HUES6 (cell line): Measurements from ENCODE around the gene CADM3.

Source experiments
- H3K27ac ChIP-seq: 2 replicates; pipeline ENCODE4 v1.7.0; 2013; ENCODE audit warnings: low read depth, mild to moderate bottlenecking, low read length, inconsistent platforms
- H3K27me3 ChIP-seq: 2 replicates; pipeline ENCODE4 v1.6.1; 2013; ENCODE audit warnings: low read length; ENCODE audit not compliant: control insufficient read depth, insufficient read depth
- H3K36me3 ChIP-seq: 2 replicates; pipeline ENCODE4 v1.6.1; 2013; ENCODE audit warnings: low read length; ENCODE audit not compliant: control insufficient read depth, insufficient read depth
- H3K4me1 ChIP-seq: 2 replicates; pipeline ENCODE4 v1.6.1; 2013; ENCODE audit warnings: low read length; ENCODE audit not compliant: control insufficient read depth, insufficient read depth
- H3K4me3 ChIP-seq: 2 replicates; pipeline ENCODE4 v1.5.1; 2013; ENCODE audit warnings: low read depth, low read length
- H3K9ac ChIP-seq: one replicate; pipeline ENCODE4 v1.6.1; 2013; ENCODE audit warnings: mild to moderate bottlenecking, low read length
- H3K9me3 ChIP-seq: 2 replicates; pipeline ENCODE4 v1.6.1; 2013; ENCODE audit warnings: low read depth, low read length; ENCODE audit not compliant: control insufficient read depth, insufficient read depth

The CADM3 gene

GRCh38 chr1:159171254-159171687 lies at the start of gene CADM3:
TSS of gene CADM3 (plus strand) at chr1:159171615. CDS start at chr1:159171766, 151 bp downstream.
- Histone ChIP-seq H3K4me3 (peak within 1 kb of the TSS; percentile 97), H3K9ac (no peak within 1 kb of the TSS), H3K4me1 (peaks cover 12% of the 10 kb centered on the region), H3K27ac (no peak within 1 kb of the TSS), H3K9me3 (no peaks in the 10 kb centered on the region), H3K27me3 (peaks cover 73% of the 10 kb centered on the region), H3K36me3 (no peaks in the 10 kb centered on the region)

DNA sequence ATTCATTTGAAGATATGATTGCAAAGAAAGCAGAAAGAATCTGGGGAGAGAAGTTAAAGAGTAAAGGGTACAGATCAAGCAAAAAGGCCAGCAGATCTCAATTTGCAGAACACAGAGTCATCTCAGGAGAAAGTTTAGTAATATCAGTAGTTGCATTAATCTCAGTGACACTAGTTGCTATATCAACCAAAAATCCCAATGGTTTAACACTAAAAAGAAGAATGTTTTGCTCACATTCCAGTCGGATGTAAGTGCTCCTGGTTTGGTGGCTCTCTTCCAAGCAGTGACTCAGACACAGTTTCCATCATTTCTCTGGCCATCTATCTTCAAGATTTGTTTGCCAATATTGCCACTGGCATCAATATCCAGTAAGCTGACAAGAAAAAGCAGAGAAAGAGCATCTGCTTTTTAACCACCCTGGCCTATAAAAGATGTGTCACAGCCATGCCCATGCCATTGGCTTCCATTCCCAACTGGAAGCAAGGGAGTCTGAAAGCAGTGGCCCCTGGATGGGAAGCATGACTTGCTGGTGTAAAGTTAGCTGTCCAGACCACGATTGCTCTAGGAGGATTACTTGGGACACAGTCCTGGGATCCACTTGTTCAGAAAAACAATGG lies 49.3 kb upstream of the CADM3 start:
- Histone ChIP-seq H3K27ac (no peak overlapping the region), H3K4me1 (peaks cover 3% of the 10 kb centered on the region; the same call in 1 of the 2 replicates), H3K9ac (no peak overlapping the region), H3K4me3 (no peak overlapping the region), H3K36me3 (no peaks in the 10 kb centered on the region), H3K27me3 (no peaks in the 10 kb centered on the region), H3K9me3 (no peaks in the 10 kb centered on the region)

- H3K27me3 ChIP-seq = no peaks in the 10 kb centered on the region
- H3K4me3 ChIP-seq = no peak overlapping the region
- H3K4me1 ChIP-seq = peaks cover 3% of the 10 kb centered on the region; the same call in 1 of the 2 replicates
- no peak overlapping the region for H3K27ac ChIP-seq
- H3K9me3 ChIP-seq = no peaks in the 10 kb centered on the region
- H3K36me3 ChIP-seq = no peaks in the 10 kb centered on the region
- H3K9ac ChIP-seq = no peak overlapping the region
Observed at GRCh38 chr1:159123587-159123986, 47.8 kb upstream of the CADM3 start.

DNA sequence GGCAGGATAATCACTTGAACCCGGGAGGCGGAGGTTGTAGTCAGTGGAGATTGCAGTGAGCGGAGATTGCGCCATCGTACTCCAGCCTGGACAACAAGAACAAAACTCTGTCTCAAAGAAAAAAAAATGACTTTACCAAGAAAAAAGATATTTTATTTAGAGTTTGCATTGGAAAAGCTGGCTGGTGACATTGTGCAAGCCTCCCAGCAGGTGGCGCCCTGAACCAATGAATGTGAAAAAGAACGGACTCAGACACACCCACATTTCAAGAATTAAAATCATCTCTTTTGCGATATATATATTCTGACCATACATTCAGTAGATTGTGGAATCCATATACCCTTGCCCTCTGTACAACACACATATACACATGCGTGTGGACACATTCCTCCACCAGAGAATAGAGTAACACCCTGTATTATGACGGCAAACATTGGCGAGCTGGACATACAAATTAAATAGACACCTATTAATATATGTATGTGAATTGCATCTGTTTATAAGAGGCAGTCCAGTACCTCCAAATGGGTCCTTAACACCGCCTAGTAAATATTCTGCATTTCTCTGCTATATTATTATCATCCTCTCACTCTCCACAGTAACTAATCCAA lies 39.0 kb upstream of the CADM3 start:
- no peak overlapping the region for H3K27ac ChIP-seq
- H3K4me1 ChIP-seq = no peaks in the 10 kb centered on the region
- H3K27me3 ChIP-seq = no peaks in the 10 kb centered on the region
- no peaks in the 10 kb centered on the region for H3K9me3 ChIP-seq
- H3K4me3 ChIP-seq = no peak overlapping the region
- H3K9ac ChIP-seq = no peak overlapping the region
- H3K36me3 ChIP-seq = no peaks in the 10 kb centered on the region

DNA sequence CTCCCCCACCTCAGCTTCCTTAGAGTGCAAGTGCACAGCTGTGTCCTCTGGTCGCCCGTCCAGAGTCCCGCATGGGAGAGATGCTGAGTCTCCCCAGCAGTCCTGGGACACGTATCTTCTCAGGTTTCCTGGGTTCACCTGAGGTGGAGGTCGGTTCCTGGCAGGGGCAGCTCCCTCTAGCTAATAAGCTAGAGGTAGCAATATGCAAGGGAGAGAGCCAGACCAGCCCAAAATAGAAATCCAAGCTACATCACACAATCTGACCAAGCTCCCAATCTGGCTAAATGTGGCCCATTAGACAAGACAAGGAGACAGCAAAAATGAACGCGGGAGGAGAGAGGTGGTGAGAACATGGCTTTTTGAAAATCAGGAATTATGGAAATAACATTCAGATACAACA lies 30.9 kb upstream of the CADM3 start:
- peaks cover 7% of the 10 kb centered on the region for H3K4me1 ChIP-seq
- H3K27me3 ChIP-seq = peaks cover 33% of the 10 kb centered on the region; the same call in 1 of the 2 replicates
- H3K4me3 ChIP-seq = no peak overlapping the region
- H3K36me3 ChIP-seq = no peaks in the 10 kb centered on the region
- no peaks in the 10 kb centered on the region for H3K9me3 ChIP-seq
- no peak overlapping the region for H3K27ac ChIP-seq
- H3K9ac ChIP-seq = no peak overlapping the region

- no peaks in the 10 kb centered on the region for H3K9me3 ChIP-seq
- no peak overlapping the region for H3K27ac ChIP-seq
- no peaks in the 10 kb centered on the region for H3K36me3 ChIP-seq
- no peak overlapping the region for H3K9ac ChIP-seq
- H3K27me3 ChIP-seq = peaks cover 33% of the 10 kb centered on the region; the same call in 1 of the 2 replicates
- peaks cover 7% of the 10 kb centered on the region for H3K4me1 ChIP-seq
- peak overlapping the region; percentile 36 for H3K4me3 ChIP-seq
Observed at GRCh38 chr1:159141584-159142390, 29.6 kb upstream of the CADM3 start.

DNA sequence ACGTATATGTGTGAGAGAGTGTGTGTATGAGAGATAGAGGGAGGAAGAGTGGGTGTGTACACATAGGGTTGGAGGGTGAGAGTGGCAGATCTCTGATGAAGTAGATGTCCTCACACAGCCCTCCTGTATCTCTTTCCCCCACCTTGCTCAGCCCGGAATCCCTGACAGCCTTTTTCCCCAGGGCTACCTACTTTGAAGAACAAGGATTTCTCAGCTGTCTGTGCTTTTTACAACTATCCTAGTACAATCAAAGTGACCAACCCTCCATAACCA lies 29.1 kb upstream of the CADM3 start:
- H3K9ac ChIP-seq = no peak overlapping the region
- H3K4me1 ChIP-seq = peaks cover 7% of the 10 kb centered on the region
- H3K27ac ChIP-seq = no peak overlapping the region
- H3K4me3 ChIP-seq = peak overlapping the region; percentile 36; the same call in 1 of the 2 replicates
- no peaks in the 10 kb centered on the region for H3K36me3 ChIP-seq
- H3K9me3 ChIP-seq = no peaks in the 10 kb centered on the region
- H3K27me3 ChIP-seq = peaks cover 33% of the 10 kb centered on the region; the same call in 1 of the 2 replicates

- no peak overlapping the region for H3K9ac ChIP-seq
- no peak overlapping the region for H3K4me3 ChIP-seq
- peaks cover 7% of the 10 kb centered on the region for H3K4me1 ChIP-seq
- H3K36me3 ChIP-seq = no peaks in the 10 kb centered on the region
- H3K9me3 ChIP-seq = no peaks in the 10 kb centered on the region
- peaks cover 33% of the 10 kb centered on the region; the same call in 1 of the 2 replicates for H3K27me3 ChIP-seq
- H3K27ac ChIP-seq = no peak overlapping the region
Observed at GRCh38 chr1:159142726-159143510, 28.5 kb upstream of the CADM3 start.

DNA sequence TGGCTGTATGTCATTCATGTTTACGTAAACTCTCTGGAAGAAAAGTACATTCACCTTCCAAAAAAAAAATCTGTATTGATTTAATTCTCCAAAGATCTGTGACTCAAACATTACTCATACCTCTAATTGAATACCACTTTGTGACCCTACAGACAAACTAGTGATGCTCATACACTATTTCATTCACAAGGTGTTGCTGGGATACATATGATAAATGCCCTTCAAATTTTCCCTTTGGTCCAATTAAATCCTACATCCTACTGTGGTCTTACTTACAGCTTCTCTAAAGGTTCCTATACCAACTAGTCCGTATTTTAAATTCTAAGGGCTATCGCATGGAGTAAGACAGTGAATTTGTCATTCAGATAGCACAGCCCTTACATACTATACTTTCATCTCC lies 26.8 kb upstream of the CADM3 start:
- Histone ChIP-seq H3K4me3 (no peak overlapping the region), H3K27me3 (peaks cover 33% of the 10 kb centered on the region; the same call in 1 of the 2 replicates), H3K36me3 (no peaks in the 10 kb centered on the region), H3K9me3 (no peaks in the 10 kb centered on the region), H3K4me1 (peaks cover 7% of the 10 kb centered on the region), H3K27ac (no peak overlapping the region), H3K9ac (no peak overlapping the region)

DNA sequence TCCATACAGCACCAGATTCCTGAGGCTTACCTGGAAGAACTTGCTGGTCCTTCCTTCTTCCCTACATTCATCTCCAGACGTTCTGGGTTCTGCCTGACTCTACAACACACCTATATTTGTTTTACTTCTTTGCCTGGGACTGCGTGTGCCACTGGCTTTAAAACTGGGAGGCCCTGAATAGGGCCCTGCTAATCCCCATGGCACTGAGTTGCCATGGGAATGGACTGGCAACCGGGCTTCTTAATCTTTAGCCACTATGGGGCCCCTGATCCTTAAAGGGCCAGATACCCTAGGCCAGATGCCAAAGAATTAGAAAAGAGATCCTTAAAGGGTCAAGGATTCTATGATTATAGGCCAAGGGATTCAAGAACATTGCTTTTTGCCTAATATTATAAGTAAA lies 24.4 kb upstream of the CADM3 start:
- Histone ChIP-seq H3K27ac (no peak overlapping the region), H3K4me3 (no peak overlapping the region), H3K9me3 (no peaks in the 10 kb centered on the region), H3K27me3 (peaks cover 20% of the 10 kb centered on the region; the same call in 1 of the 2 replicates), H3K9ac (no peak overlapping the region), H3K4me1 (peaks cover 4% of the 10 kb centered on the region), H3K36me3 (no peaks in the 10 kb centered on the region)
